Measurements from ENCODE around the gene NGEF. TPM values are rescaled to one million over a fixed set of nuclear protein-coding genes. Genes with fewer than 3 reads are reported as not detected.

Gene NGEF
- total and polyA plus RNA-seq, 4 donors, result 0.54 to 10.1 (median 2.7) TPM

DNA sequence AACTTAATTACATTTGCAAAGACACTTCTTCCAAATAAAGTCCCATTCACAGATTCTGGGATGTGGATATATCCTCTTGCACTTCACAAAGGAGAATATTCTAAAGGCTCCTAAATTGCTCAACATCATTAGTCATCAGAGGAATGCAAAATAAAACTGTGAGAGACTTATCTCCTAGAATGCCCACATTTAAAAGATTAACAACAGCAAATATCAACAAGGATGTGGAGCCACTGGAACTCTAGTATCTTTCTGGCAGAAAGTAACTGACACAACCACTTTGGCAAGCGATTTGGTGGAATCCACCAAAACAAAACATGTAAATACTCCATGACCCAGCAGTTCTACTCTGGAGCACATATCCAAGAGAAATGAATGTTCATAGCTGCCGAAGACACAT, 24.0 kb upstream of the NGEF start:
- intact Hi-C loops (cut with DNase I), result no loop called here
- Histone ChIP-seq H3K27me3 (ENCODE audit: control insufficient read depth in 1 of 2, insufficient read depth in 2 of 2, low read length in 1 of 2) (no peaks in the 10 kb centered on the region), H3K27ac (ENCODE audit: low read depth in 1 of 2, low read length in 2 of 2) (no peak overlapping the region), H3K4me1 (ENCODE audit: control insufficient read depth in 1 of 2, insufficient read depth in 2 of 2, low read length in 2 of 2) (no peaks in the 10 kb centered on the region), H3K36me3 (ENCODE audit: control insufficient read depth in 1 of 2, insufficient read depth in 2 of 2, low read length in 1 of 2) (no peaks in the 10 kb centered on the region), H3K9me3 (ENCODE audit: control insufficient read depth, low read length) (no peaks in the 10 kb centered on the region), H3K4me3 (ENCODE audit: low read length in 2 of 2) (no peak overlapping the region)
- no peak for DNase-seq
- no peak for ATAC-seq (ENCODE audit: low FRiP score)
- 91% methylated on average over 2 of the region's 2 CpGs for WGBS, 2 donors

- intact Hi-C loops (cut with DNase I), result no loop called here
- Histone ChIP-seq H3K36me3 (ENCODE audit: control insufficient read depth in 1 of 2, insufficient read depth in 2 of 2, low read length in 1 of 2) (no peaks in the 10 kb centered on the region), H3K27me3 (ENCODE audit: control insufficient read depth in 1 of 2, insufficient read depth in 2 of 2, low read length in 1 of 2) (no peaks in the 10 kb centered on the region), H3K9me3 (ENCODE audit: control insufficient read depth, low read length) (no peaks in the 10 kb centered on the region), H3K4me1 (ENCODE audit: control insufficient read depth in 1 of 2, insufficient read depth in 2 of 2, low read length in 2 of 2) (no peaks in the 10 kb centered on the region), H3K4me3 (ENCODE audit: low read length in 2 of 2) (no peak overlapping the region), H3K27ac (ENCODE audit: low read depth in 1 of 2, low read length in 2 of 2) (no peak overlapping the region)
- DNase-seq (peak in 1 of 2 donors; percentile 55), ATAC-seq (ENCODE audit: low FRiP score) (no peak)
- WGBS, 2 donors, result 89 to 93% methylated on average over 12 of the region's 12 CpGs
These were observed 23.2 kb upstream of the NGEF start for GRCh38 chr2:233036162-233036838.

DNA sequence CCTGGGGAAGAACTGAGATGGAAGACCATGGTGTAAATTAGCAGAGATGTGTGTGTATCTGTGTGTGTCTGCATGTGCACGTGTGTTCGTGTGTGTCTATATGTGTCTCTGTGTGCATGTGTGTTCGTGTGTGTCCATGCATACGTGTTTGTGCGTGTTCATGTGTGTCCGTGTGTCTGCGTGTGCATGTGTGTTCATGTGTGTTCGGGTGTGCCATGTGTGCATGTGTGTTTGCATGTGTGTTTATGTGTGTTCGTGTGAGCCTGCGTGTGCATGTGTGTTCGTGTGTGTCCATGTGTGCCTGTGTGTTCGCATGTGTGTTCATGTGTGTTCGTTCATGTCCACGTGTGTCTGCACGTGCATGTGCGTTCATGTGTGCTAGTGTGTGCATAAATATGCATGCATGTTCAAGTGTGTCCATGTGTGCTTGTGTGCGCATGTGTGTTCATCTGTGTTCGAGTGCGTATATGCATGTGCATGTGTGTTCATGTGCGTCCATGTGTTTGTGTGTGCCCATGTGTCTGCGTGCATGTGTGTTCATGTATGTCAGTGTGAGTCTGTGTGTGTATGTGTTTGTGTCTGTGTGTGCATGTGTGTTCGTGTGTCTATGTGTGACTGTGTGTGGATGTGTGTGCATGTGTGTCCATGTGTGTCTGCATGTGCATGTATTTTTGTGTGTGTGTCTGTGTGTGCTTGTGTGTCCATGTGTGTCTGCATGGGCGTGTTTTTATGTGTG, 22.5 kb upstream of the NGEF start:
- Histone ChIP-seq H3K4me1 (ENCODE audit: control insufficient read depth in 1 of 2, insufficient read depth in 2 of 2, low read length in 2 of 2) (no peaks in the 10 kb centered on the region), H3K27ac (ENCODE audit: low read depth in 1 of 2, low read length in 2 of 2) (no peak overlapping the region), H3K27me3 (ENCODE audit: control insufficient read depth in 1 of 2, insufficient read depth in 2 of 2, low read length in 1 of 2) (no peaks in the 10 kb centered on the region), H3K9me3 (ENCODE audit: control insufficient read depth, low read length) (no peaks in the 10 kb centered on the region), H3K36me3 (ENCODE audit: control insufficient read depth in 1 of 2, insufficient read depth in 2 of 2, low read length in 1 of 2) (no peaks in the 10 kb centered on the region), H3K4me3 (ENCODE audit: low read length in 2 of 2) (no peak overlapping the region)
- ATAC-seq (ENCODE audit: low FRiP score), result no peak
- peak in 1 of 2 donors; percentile 32 for DNase-seq
- intact Hi-C loops (cut with DNase I), result no loop called here
- WGBS, 2 donors, result 92 to 97% methylated on average over 23 of the region's 23 CpGs

DNA sequence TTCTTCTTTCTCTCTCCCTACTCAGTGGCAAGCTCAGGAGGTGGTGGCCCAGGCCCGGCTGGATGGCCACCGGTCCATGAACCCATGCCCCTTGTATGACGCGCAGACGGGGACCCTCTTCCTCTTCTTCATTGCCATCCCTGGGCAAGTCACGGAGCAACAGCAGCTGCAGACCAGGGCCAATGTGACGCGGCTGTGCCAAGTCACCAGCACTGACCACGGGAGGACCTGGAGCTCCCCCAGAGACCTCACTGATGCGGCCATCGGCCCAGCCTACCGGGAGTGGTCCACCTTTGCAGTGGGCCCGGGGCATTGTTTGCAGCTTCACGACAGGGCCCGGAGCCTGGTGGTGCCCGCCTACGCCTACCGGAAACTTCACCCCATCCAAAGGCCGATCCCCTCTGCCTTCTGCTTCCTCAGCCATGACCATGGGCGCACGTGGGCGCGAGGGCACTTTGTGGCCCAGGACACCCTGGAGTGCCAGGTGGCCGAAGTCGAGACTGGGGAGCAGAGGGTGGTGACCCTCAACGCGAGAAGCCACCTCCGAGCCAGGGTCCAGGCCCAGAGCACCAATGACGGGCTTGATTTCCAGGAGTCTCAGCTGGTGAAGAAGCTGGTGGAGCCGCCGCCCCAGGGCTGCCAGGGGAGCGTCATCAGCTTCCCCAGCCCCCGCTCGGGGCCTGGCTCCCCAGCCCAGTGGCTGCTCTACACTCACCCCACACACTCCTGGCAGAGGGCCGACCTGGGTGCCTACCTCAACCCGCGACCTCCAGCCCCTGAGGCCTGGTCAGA, 21.2 kb upstream of the NGEF start:
- Histone ChIP-seq H3K27ac (ENCODE audit: low read depth in 1 of 2, low read length in 2 of 2) (no peak overlapping the region), H3K4me3 (ENCODE audit: low read length in 2 of 2) (no peak overlapping the region), H3K9me3 (ENCODE audit: control insufficient read depth, low read length) (no peaks in the 10 kb centered on the region), H3K4me1 (ENCODE audit: control insufficient read depth in 1 of 2, insufficient read depth in 2 of 2, low read length in 2 of 2) (no peaks in the 10 kb centered on the region), H3K27me3 (ENCODE audit: control insufficient read depth in 1 of 2, insufficient read depth in 2 of 2, low read length in 1 of 2) (no peaks in the 10 kb centered on the region), H3K36me3 (ENCODE audit: control insufficient read depth in 1 of 2, insufficient read depth in 2 of 2, low read length in 1 of 2) (no peaks in the 10 kb centered on the region)
- 96 to 98% methylated on average over 35 to 37 of the region's 37 CpGs for WGBS, 2 donors
- intact Hi-C loops (cut with DNase I), result no loop called here
- DNase-seq (peak in 1 of 2 donors; percentile 67), ATAC-seq (ENCODE audit: low FRiP score) (no peak)

GRCh38 chr2:233033672-233034071, 20.6 kb upstream of the NGEF start:
- Histone ChIP-seq H3K4me1 (ENCODE audit: control insufficient read depth in 1 of 2, insufficient read depth in 2 of 2, low read length in 2 of 2) (no peaks in the 10 kb centered on the region), H3K36me3 (ENCODE audit: control insufficient read depth in 1 of 2, insufficient read depth in 2 of 2, low read length in 1 of 2) (no peaks in the 10 kb centered on the region), H3K4me3 (ENCODE audit: low read length in 2 of 2) (no peak overlapping the region), H3K27ac (ENCODE audit: low read depth in 1 of 2, low read length in 2 of 2) (no peak overlapping the region), H3K9me3 (ENCODE audit: control insufficient read depth, low read length) (no peaks in the 10 kb centered on the region), H3K27me3 (ENCODE audit: control insufficient read depth in 1 of 2, insufficient read depth in 2 of 2, low read length in 1 of 2) (no peaks in the 10 kb centered on the region)
- intact Hi-C loops (cut with DNase I), result no loop called here
- WGBS, 2 donors, result 85 to 91% methylated on average over 9 of the region's 9 CpGs
- ATAC-seq (ENCODE audit: low FRiP score) (no peak), DNase-seq (peak in 1 of 2 donors; percentile 52)

- intact Hi-C loops (cut with DNase I), result no loop called here
- ATAC-seq (ENCODE audit: low FRiP score), result no peak
- H3K27ac ChIP-seq (ENCODE audit: low read depth in 1 of 2, low read length in 2 of 2), result no peak within 1 kb of the TSS
- peak in 1 of 2 donors; percentile 61 for DNase-seq
- H3K27me3 ChIP-seq (ENCODE audit: control insufficient read depth in 1 of 2, insufficient read depth in 2 of 2, low read length in 1 of 2), result no peaks in the 10 kb centered on the region
- H3K4me1 ChIP-seq (ENCODE audit: control insufficient read depth in 1 of 2, insufficient read depth in 2 of 2, low read length in 2 of 2), result no peaks in the 10 kb centered on the region
- no peaks in the 10 kb centered on the region for H3K9me3 ChIP-seq (ENCODE audit: control insufficient read depth, low read length)
- no peaks in the 10 kb centered on the region for H3K36me3 ChIP-seq (ENCODE audit: control insufficient read depth in 1 of 2, insufficient read depth in 2 of 2, low read length in 1 of 2)
- no peak within 1 kb of the TSS for H3K4me3 ChIP-seq (ENCODE audit: low read length in 2 of 2)
- WGBS, 2 donors, result 96% methylated on average over 13 of the region's 13 CpGs
These were observed 19.7 kb upstream of the NGEF start, which contains the start of gene NEU2 for GRCh38 chr2:233032551-233033320. NEU2 (plus strand) TSS chr2:233032672; CDS start chr2:233032672, 0 bp downstream.

DNA sequence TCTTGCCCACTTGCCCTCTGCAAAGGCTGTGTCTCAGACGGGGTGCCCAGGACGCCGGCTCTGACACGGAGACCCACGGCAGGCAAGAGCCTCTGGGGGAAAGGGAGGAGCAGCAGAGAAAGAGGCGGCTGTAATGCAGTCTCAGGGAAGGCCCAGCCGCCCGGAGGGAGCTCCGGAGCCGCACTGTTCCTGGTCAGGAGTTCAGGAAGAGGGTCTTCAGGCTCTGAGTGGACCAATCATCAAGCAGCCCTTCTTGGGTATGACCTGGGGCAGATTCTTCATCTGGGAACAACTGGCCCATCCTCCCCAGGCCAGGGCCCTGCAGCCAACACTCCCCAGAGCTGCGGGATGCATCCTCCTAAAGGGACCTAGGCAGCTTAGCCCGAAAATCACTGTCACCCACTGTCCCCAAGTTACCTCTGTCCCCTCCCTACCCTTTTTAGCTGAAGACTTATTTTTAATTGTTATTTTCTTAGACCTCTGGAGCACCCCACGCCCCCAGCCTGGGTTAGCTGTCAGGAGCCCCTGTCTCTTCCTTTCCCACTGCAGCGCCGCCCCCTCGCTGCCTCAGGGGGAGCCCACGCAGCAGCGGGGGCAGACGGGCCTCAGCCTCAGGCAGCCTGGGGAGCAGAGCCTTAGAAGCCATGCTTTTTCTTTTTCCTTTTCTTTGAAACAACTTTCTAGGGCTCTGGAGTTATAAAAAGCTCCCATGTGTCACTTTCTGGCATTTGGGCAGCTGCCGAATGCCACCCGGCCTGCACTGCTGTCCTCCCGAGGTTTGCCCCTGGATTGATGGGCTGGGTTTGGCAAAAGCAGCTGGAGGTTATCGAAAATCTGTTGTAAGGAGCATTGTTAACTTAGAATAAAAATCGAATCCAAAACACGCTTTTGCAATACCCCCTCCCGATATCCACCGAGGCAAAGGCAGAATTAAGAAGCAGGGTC, 18.8 kb upstream of the NGEF start:
- H3K4me3 ChIP-seq (ENCODE audit: low read length in 2 of 2), result no peak overlapping the region
- no peak overlapping the region for H3K27ac ChIP-seq (ENCODE audit: low read depth in 1 of 2, low read length in 2 of 2)
- H3K4me1 ChIP-seq (ENCODE audit: control insufficient read depth in 1 of 2, insufficient read depth in 2 of 2, low read length in 2 of 2), result no peaks in the 10 kb centered on the region
- intact Hi-C loops (cut with DNase I), result no loop called here
- ATAC-seq (ENCODE audit: low FRiP score) (no peak), DNase-seq (peak in 1 of 2 donors; percentile 47)
- WGBS, 2 donors, result 59 to 60% methylated on average over 27 of the region's 27 CpGs
- H3K36me3 ChIP-seq (ENCODE audit: control insufficient read depth in 1 of 2, insufficient read depth in 2 of 2, low read length in 1 of 2), result no peaks in the 10 kb centered on the region
- H3K27me3 ChIP-seq (ENCODE audit: control insufficient read depth in 1 of 2, insufficient read depth in 2 of 2, low read length in 1 of 2), result no peaks in the 10 kb centered on the region
- no peaks in the 10 kb centered on the region for H3K9me3 ChIP-seq (ENCODE audit: control insufficient read depth, low read length)

Data from aorta (tissue), 5 donors.